PFSK-1 (cell line): ENCODE measurements around the gene LSR.

Source experiments
- POLR2AphosphoS5 ChIP-seq: IDR thresholded peaks from 2 replicates; pipeline ENCODE4 v1.6.1; 2012; ENCODE audit warnings: low read depth, mild to moderate bottlenecking, control low read depth, low read length, moderate library complexity
- TF ChIP-seq, protein P1 (sequence below), 2 experiments: IDR thresholded peaks; 2 replicates each; pipeline versions ENCODE4 v1.6.1 to v1.8.0; 2011 to 2012; ENCODE audit warnings: low read depth in 2 of 2, low read length in 2 of 2, control low read depth in 1 of 2, inconsistent platforms in 1 of 2, mild to moderate bottlenecking in 1 of 2, moderate library complexity in 1 of 2; ENCODE audit not compliant: insufficient read depth in 1 of 2

DNA sequence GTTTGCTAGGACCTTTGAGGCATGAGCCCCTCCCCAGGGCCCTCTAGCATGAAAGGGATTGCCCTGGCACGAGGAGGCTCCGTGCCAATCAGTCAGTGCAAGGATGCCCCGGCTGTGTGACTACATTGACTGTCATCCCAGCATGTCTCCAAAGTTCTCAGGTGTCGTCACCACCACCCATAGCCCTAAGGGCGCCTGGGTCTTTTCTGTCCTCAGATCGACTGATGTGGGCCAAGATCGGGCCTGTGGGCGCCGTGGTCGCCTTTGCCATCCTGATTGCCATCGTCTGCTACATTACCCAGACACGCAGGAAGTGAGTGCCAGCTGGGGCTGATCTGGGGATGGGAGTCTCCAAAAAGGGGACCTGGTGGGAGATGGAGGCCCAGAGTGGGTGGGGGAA is 61.5 kb downstream of the LSR start:
- no peak for TF ChIP-seq POLR2AphosphoS5
- TF ChIP-seq, protein P1, sequence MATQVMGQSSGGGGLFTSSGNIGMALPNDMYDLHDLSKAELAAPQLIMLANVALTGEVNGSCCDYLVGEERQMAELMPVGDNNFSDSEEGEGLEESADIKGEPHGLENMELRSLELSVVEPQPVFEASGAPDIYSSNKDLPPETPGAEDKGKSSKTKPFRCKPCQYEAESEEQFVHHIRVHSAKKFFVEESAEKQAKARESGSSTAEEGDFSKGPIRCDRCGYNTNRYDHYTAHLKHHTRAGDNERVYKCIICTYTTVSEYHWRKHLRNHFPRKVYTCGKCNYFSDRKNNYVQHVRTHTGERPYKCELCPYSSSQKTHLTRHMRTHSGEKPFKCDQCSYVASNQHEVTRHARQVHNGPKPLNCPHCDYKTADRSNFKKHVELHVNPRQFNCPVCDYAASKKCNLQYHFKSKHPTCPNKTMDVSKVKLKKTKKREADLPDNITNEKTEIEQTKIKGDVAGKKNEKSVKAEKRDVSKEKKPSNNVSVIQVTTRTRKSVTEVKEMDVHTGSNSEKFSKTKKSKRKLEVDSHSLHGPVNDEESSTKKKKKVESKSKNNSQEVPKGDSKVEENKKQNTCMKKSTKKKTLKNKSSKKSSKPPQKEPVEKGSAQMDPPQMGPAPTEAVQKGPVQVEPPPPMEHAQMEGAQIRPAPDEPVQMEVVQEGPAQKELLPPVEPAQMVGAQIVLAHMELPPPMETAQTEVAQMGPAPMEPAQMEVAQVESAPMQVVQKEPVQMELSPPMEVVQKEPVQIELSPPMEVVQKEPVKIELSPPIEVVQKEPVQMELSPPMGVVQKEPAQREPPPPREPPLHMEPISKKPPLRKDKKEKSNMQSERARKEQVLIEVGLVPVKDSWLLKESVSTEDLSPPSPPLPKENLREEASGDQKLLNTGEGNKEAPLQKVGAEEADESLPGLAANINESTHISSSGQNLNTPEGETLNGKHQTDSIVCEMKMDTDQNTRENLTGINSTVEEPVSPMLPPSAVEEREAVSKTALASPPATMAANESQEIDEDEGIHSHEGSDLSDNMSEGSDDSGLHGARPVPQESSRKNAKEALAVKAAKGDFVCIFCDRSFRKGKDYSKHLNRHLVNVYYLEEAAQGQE (IDR thresholded peaks at IDR 0.05; ENCODE audit: insufficient read depth in 1 of 2, low read depth in 2 of 2, low read length in 2 of 2), result no peak
